HG03196 (cell line): Measurements from ENCODE around the gene MAML2.

Experiments
- ATAC-seq: cut with Tn5 transposase; IDR thresholded peaks from one replicate; pipeline ENCODE4 v1.9.1; 2021; ENCODE audit not compliant: unreplicated experiment

The MAML2 gene

DNA sequence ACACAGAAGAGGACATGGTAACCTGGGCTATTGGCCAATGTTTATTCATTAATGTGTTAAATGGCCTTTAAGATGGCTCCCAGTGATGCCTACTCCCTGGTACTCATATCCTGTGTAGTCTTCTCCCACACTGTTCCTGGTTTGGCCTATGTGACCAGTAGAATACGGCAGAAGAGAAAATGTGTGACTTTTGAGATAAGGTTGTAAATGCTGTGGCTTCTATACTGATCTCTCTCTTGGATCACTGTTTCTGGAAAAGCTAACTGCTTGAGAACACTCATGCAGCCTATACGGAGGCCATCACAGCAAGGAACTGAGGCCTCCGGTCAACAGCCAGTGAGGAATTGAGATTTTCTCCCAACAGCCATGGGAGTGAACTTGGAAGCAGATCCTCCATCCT, 24.1 kb downstream of the MAML2 start:
- ATAC-seq = no peak

GRCh38 chr11:96318399-96318798, 24.6 kb downstream of the MAML2 start:
- no peak for ATAC-seq

GRCh38 chr11:96317985-96318384, 25.0 kb downstream of the MAML2 start:
- no peak for ATAC-seq

GRCh38 chr11:96317571-96317970, 25.4 kb downstream of the MAML2 start:
- ATAC-seq = no peak

DNA sequence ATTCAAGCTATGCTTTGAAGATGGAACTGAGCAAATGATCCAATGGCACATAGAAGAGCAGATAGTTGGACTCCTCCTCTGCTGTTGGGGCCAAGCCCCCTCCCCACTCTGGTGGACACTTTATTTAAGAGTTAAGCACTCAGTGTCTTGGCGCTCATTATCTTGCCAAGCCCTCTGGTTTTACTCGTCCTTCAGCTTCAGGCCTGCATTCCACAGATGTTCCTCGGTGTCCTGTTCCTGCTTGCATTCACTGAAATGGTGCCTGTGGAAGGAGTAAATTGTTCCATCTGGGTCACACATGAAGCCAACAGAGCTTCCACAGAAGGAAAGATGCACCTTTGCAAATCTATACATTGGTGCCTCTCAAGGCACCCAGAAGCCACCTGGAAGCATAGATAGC, 26.1 kb downstream of the MAML2 start:
- ATAC-seq = no peak

DNA sequence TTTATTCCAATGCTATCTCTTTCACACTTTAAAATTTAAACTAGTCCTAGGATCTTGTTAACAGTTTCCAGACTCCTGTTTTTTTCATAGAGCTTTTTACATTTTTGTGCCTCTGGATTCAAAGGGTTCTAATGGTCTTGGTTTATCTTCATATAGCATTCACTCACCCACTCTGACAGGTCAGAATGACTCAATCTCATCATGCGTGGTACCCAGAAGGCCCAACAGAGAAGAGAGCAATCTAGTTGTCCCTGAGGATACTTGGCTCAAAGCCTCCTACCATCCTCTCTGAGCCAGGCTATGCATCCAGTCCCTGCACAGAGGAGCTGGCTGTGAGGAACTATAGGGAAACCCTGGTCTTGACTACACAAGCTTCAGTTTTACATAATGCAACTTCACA, 27.5 kb downstream of the MAML2 start:
- no peak for ATAC-seq

- no peak for ATAC-seq
Observed at GRCh38 chr11:96314326-96315020, 28.5 kb downstream of the MAML2 start.

GRCh38 chr11:96313163-96313562, 29.8 kb downstream of the MAML2 start:
- no peak for ATAC-seq

DNA sequence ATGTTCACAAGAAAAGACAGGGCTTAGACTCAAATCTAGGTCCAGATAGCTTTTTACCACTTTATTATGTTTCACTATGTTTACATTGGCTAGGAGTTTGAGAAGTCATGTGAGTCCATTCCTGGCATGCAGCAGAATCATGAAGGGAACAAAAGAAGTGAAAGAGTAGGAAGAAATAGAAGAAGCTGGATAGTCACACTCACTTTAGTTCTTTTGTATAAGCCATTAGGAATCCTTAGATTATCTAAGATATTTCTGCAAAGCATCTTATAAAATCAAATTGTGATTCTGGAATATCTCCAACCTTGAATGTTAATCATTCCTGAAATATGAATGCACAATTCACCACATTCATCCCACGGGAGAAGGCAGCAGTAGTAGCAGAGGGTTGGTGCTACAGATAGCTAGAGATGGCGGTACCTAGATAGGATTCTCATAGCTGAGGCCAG, 31.9 kb downstream of the MAML2 start:
- no peak for ATAC-seq

GRCh38 chr11:96310236-96310635, 32.8 kb downstream of the MAML2 start:
- ATAC-seq = no peak

DNA sequence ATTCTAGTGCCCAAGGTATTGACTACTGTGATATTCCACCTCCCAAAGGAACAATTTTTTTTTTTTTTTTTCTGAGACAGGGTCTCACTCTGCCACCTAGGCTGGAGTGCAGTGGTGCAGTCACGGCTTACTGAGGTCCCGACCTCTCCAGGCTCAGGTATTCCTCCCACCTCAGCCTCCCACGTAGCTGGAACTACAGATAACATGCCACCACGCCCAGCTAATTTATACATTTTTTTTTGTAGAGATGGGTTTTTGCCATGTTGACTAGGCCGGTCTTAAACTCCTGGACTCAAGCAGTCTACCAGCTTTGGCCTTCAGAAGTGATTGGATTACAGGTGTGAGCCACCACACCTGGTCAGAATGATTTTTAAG, 33.4 kb downstream of the MAML2 start:
- no peak for ATAC-seq

DNA sequence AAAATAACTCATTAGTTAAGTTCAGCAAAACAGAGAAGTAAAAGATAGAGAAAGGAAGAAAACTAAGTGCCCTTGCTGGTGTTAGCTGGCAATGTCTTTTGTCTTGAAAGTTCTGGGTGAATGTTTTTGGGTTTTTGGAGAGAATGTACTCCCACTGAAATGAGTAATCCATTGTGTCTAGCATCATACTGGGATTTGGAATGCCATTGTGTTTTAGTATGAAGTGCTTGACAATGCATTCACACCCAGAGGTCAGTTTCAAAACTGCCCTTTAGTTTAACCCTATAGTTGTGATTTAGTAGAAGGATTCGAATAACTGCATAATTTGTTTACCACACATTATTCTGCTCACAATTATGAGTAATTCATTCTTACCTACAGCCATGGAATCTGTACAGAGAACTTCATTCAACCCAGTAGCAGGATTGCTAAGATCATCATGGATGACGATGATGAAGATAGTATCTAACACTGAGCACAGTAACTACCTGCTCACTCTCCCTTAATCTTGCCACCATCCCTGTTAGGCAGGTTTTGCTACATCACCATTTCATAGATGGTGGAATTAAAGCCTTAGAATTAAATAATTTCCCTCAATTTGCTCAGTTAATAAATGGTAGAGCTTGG, 33.9 kb downstream of the MAML2 start:
- ATAC-seq = no peak

GRCh38 chr11:96307776-96308140, 35.2 kb downstream of the MAML2 start:
- no peak for ATAC-seq

DNA sequence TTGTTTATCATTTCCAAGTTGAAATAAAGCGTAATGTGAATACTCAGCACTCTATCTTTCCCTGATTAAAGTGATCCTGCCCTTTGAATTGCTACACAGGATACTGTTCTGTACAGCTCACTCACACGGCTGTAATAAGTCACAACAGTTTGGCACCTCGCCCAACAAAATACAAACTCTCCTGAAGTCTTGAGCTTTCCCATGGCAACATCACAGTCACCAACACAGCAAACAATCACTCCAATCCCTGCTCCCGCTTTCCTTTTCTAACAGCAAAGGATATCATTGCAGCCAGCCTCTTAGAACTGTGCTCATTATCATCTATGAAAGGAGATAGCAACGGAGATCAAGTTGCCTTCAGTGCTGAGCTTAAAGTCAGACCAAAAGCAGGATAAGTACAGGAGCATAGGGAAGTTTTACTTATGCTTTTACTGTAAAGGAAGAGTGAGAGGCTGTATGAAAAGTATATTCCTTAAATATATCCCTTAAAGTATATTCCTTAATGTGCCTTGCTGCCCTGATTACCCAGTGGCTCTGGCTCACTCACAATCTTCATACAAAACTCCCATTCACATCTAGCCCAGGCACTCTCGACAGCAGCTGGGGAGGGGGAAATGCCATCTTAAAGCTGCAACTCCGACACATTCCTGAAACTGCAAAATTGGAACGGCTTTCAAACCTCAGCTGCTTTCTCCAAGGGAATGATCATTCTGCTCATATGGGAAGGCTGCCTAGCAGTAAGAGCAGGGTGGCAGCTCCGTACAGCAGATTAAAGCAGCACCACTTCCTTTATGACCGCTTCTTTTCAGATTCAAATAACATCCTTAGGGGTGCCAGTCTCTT, 35.8 kb downstream of the MAML2 start:
- ATAC-seq = no peak

DNA sequence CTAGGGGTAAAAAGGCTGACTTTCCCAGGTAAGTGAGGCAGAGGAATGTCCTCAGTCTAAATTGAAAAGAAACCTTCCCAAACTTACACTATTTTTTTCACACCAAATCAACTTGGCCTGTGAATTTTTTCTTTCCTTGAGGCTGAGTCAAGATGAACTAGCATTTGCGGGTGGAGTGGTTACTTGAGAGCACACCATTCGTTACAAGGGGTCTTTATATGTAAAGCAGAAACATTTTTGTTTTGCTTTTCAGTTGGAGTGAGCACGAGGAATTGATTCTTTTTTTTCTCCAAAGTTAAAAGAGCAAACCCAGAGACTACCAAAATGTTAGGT, 36.4 kb downstream of the MAML2 start:
- no peak for ATAC-seq

- ATAC-seq = no peak
Observed at GRCh38 chr11:96306071-96306470, 36.9 kb downstream of the MAML2 start.

DNA sequence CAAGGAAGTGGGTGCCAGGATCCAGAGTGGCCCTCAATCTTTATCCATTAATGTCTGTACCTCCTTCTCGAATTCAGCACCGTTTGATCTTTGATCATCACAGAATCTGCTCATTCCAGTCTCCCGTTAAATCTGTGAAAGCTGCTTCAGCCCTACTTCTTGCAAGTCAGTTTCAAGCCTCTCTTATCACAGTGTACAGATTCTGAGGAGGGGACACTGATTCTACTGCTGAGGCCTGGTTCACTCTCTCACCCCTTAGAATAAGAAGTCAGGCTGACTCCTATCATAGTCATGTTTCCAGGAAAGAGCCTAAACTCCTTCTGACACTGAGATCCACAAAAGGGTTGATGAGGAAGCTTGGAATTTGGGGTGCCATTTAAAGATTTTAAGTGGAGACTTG, 39.0 kb downstream of the MAML2 start:
- ATAC-seq = no peak

- no peak for ATAC-seq
Observed at GRCh38 chr11:96303064-96303463, 39.9 kb downstream of the MAML2 start.

GRCh38 chr11:96301818-96302217, 41.2 kb downstream of the MAML2 start:
- ATAC-seq = no peak

- ATAC-seq = no peak
Observed at GRCh38 chr11:96299155-96299888, 43.7 kb downstream of the MAML2 start.

DNA sequence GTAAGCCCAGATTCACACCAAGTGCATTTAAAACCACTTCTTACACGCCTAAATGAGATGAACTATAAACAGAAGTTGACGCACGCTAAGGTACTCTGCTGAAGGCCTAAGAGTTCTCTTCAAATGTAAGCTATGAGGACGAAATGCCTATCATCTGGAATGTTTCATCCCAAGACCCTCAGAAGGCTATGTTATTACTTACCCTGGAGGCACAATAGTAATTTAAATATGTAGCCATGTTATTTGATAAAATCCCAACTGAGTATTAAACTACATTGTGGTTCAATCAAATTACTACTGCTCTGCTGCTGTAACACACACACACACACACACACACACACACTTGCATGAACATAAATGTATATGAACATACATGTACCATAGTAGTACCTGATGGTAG, 47.6 kb downstream of the MAML2 start:
- ATAC-seq = no peak

DNA sequence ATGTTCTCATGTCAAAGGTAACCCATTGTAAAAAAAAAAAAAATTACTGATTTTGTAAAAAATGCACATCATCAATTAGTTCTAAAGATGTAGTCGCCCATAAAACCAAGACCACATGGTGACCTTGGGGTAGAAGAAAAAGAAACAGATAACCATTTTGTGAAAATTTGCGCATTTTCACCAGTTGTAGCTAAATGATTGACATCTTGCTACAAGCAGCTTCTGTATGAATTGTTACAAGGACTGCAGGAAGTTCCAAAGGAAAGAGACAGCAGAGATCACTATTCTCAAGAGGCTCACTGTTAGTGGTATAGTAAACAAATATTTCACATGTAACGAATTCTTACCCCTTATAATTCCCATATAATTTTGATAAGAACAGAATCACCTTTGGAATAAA, 48.7 kb downstream of the MAML2 start:
- no peak for ATAC-seq
